ENCODE results near the gene TXNIP. TPM values are rescaled to one million over a fixed set of nuclear protein-coding genes. Genes with fewer than 3 reads are reported as not detected.

Gene TXNIP
- total and polyA plus RNA-seq, 2 of the 4 experiments (the other 2 are of a cell fraction) = 36.4 to 77.2 TPM

DNA sequence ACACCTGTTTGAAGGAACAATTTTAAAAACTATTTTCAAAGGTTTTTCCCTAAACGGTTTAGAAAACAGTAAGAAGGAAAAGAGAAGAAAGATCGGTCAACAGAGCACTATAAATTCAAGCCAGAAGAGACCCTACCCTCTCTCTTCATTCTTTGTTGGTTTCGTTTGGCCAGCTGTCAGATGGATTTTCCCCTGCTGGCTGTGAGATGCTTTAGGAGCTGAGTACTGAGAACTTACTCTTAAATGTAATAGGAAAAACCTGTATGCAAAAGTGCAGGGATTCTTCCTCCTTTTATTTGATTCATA is 1.3 kb upstream of the TXNIP start:
- TF ChIP-seq BHLHE40 (IDR thresholded peaks at IDR 0.05; ENCODE audit: low read depth, low read length) = no peak
- no peak for TF ChIP-seq FOS (IDR thresholded peaks at IDR 0.05; ENCODE audit: low read depth, low read length)
- TF ChIP-seq SMC3 (IDR thresholded peaks at IDR 0.05; ENCODE audit: low read depth, low read length) = no peak
- TF ChIP-seq CHD1 (IDR thresholded peaks at IDR 0.05; ENCODE audit: low read depth, low read length) = no peak
- TF ChIP-seq POLR2A (IDR thresholded peaks at IDR 0.05; ENCODE audit: low read depth, low read length) = no peak
- TF ChIP-seq, protein P1, sequence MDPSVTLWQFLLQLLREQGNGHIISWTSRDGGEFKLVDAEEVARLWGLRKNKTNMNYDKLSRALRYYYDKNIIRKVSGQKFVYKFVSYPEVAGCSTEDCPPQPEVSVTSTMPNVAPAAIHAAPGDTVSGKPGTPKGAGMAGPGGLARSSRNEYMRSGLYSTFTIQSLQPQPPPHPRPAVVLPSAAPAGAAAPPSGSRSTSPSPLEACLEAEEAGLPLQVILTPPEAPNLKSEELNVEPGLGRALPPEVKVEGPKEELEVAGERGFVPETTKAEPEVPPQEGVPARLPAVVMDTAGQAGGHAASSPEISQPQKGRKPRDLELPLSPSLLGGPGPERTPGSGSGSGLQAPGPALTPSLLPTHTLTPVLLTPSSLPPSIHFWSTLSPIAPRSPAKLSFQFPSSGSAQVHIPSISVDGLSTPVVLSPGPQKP (IDR thresholded peaks at IDR 0.05; ENCODE audit: borderline replicate concordance, low read depth, low read length) = no peak
- no peak for TF ChIP-seq RAD21 (IDR thresholded peaks at IDR 0.05; ENCODE audit: low read length)
- no peak for TF ChIP-seq RFX5 (IDR thresholded peaks at IDR 0.05; ENCODE audit: low read depth, low read length)
- TF ChIP-seq, protein P2, sequence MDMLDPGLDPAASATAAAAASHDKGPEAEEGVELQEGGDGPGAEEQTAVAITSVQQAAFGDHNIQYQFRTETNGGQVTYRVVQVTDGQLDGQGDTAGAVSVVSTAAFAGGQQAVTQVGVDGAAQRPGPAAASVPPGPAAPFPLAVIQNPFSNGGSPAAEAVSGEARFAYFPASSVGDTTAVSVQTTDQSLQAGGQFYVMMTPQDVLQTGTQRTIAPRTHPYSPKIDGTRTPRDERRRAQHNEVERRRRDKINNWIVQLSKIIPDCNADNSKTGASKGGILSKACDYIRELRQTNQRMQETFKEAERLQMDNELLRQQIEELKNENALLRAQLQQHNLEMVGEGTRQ (IDR thresholded peaks at IDR 0.05; ENCODE audit: low read depth, low read length) = no peak
- TF ChIP-seq CEBPB (IDR thresholded peaks at IDR 0.05; ENCODE audit: low read depth, low read length) = no peak
- TF ChIP-seq RCOR1 (IDR thresholded peaks at IDR 0.05; ENCODE audit: insufficient replicate concordance, low read length) = no peak
- Histone ChIP-seq H4K20me1 (ENCODE audit: insufficient read depth, low read length) (peaks cover 12% of the 10 kb centered on the region; the same call in 1 of the 2 replicates), H2BK120ac (ENCODE audit: low read depth, low read length) (no peak overlapping the region), H3K27ac (ENCODE audit: insufficient read depth, low read length) (no peak overlapping the region), H2AK9ac (replicated peaks; ENCODE audit: low read depth, low read length, poor library complexity) (no peak overlapping the region), H3K4me1 (ENCODE audit: control insufficient read depth, insufficient read depth, low read length) (peaks cover 10% of the 10 kb centered on the region), H2BK15ac (ENCODE audit: low read depth, low read length) (peak overlapping the region; percentile 83; the same call in 1 of the 3 replicates), H3K56ac (ENCODE audit: extremely low read depth, insufficient read depth, low read length) (no peak overlapping the region), H2AFZ (replicated peaks; ENCODE audit: low read length, poor library complexity) (no peak overlapping the region), H4K5ac (ENCODE audit: low read depth, low read length) (no peak overlapping the region), H3K27me3 (ENCODE audit: control insufficient read depth, insufficient read depth, low read length) (no peaks in the 10 kb centered on the region), H2BK20ac (ENCODE audit: low read depth, low read length) (no peak overlapping the region), H3K23ac (ENCODE audit: low read depth, low read length) (no peak overlapping the region), H3K36me3 (ENCODE audit: control insufficient read depth, insufficient read depth, low read length) (peaks cover 13% of the 10 kb centered on the region), H2AK5ac (ENCODE audit: low read depth, low read length) (no peak overlapping the region), H3K4me2 (ENCODE audit: low read depth, low read length) (no peak overlapping the region; the same call in 1 of the 2 replicates), H4K91ac (ENCODE audit: insufficient read depth, low read depth, low read length) (no peak overlapping the region), H3K79me1 (ENCODE audit: low read depth in 1 of 2, low read length in 2 of 2) (peaks cover 18 to 35% of the 10 kb centered on the region in 2 experiments; a peak in 3 of 4 replicates), H3K18ac (ENCODE audit: low read depth, low read length) (no peak overlapping the region), H3K9me1 (ENCODE audit: insufficient read depth, low read length) (peaks cover 9% of the 10 kb centered on the region), H3K14ac (replicated peaks; ENCODE audit: low read depth, low read length) (no peak overlapping the region), H3K4me3 (ENCODE audit: insufficient read depth, low read depth, low read length) (no peak overlapping the region), H3K9ac (ENCODE audit: low read depth, low read length) (no peak overlapping the region), H4K8ac (ENCODE audit: low read depth in 2 of 2, low read length in 2 of 2) (no peak overlapping the region; a peak in 2 of 4 replicates), H3K9me3 (ENCODE audit: control insufficient read depth, insufficient read depth, low read length) (no peaks in the 10 kb centered on the region), H2BK5ac (ENCODE audit: low read depth, low read length, poor library complexity, severe bottlenecking) (no peak overlapping the region), H3K4ac (ENCODE audit: low read depth, low read length) (no peak overlapping the region)
- no CpG with 5 or more reads among the region's 3 CpGs for WGBS, 2 experiments (ENCODE audit: extremely low coverage in 2 of 2, insufficient read length in 1 of 2)
- DNase-seq (no peak), ATAC-seq (ENCODE audit: low read depth) (no peak)
- in situ Hi-C loops (cut with MboI; ENCODE audit: low sequenced_read_pairs) = loop anchor here (5.0 kb wide), 1 partner anchor 80 kb away; the partner anchor contains the start of gene PEX11B
- intact Hi-C loops (cut with micrococcal nuclease) = loop anchor here (2.0 to 5.0 kb wide), 4 partner anchors 33 to 80 kb away; partner anchors contain the start of genes ANKRD34A, PEX11B, POLR3GL and RBM8A
- ChIA-PET POLR2A (ENCODE audit: unreplicated experiment) (interaction anchor here (0.5 kb wide), 1 partner anchor 12 kb away, joined by 7 read pairs; no protein-coding TSS in a partner anchor), CTCF (interaction anchor here (0.7 kb wide), 1 partner anchor 10 kb away, joined by 5 read pairs; no protein-coding TSS in a partner anchor)
- no TSS peak for BruUV-seq (replicated peaks)
- dilution Hi-C loops (cut with HindIII; ENCODE audit: low sequenced_read_pairs, unreplicated experiment) = no loop called here
